Panc1 (cell line): ENCODE data around the gene POLR3B. TPM values are rescaled to one million over a fixed set of nuclear protein-coding genes. Genes with fewer than 3 reads are reported as not detected.

Source experiments
- ATAC-seq: fragments of 200-7000 bp; cut with Tn5 transposase; 2 replicates; pipeline ENCODE4 v1.9.1; 2020; ENCODE audit warnings: mild to moderate bottlenecking, moderate library complexity
- BruUV-seq: library from RNA; stranded (reverse); fragments of 400-500 nt; replicated peaks from 2 replicates; lab custom pipeline; 2021; lab: Mats Ljungman, UMichigan
- CTCF ChIA-PET: fragments of 300-600 bp; sonication (Branson Sonifier 250); formaldehyde crosslinking; loops from one replicate; lab custom pipeline; 2022; ENCODE audit warnings: antibody characterized with exemption; lab: Charles Lee
- POLR2A ChIA-PET: fragments of 300-600 bp; sonication (Branson Sonifier 250); formaldehyde crosslinking; loops from one replicate; lab custom pipeline; 2022; ENCODE audit warnings: antibody characterized with exemption; lab: Charles Lee
- DNase-seq: peaks from one replicate; pipeline ENCODE4 v3.0.0-alpha.2; 2010; ENCODE audit warnings: low read depth, low spot score
- H3K27ac ChIP-seq: 2 replicates; pipeline ENCODE4 v1.5.1; 2011; ENCODE audit warnings: mild to moderate bottlenecking, low read length, inconsistent platforms
- H3K27me3 ChIP-seq: fragments of 200-500 bp; sonication (Bioruptor generic); 2 replicates; pipeline ENCODE4 v1.6.0; 2014; ENCODE audit warnings: low read length, inconsistent platforms; ENCODE audit not compliant: control insufficient read depth, insufficient read depth
- H3K36me3 ChIP-seq: fragments of 200-500 bp; sonication (Bioruptor generic); 2 replicates; pipeline ENCODE4 v1.5.1; 2014; ENCODE audit warnings: inconsistent platforms, mild to moderate bottlenecking, low read length, moderate library complexity; ENCODE audit not compliant: control insufficient read depth, insufficient read depth
- H3K4me1 ChIP-seq: 2 replicates; pipeline ENCODE4 v1.5.1; 2011; ENCODE audit warnings: inconsistent platforms, mild to moderate bottlenecking, low read length, moderate library complexity; ENCODE audit not compliant: control insufficient read depth, insufficient read depth
- H3K4me3 ChIP-seq, 2 experiments: 2 replicates each; pipeline ENCODE4 v1.5.1; 2011 to 2012; ENCODE audit warnings: low read depth in 2 of 2, low read length in 2 of 2, mild to moderate bottlenecking in 2 of 2, inconsistent platforms in 1 of 2, moderate library complexity in 1 of 2
- H3K9me3 ChIP-seq: fragments of 200-500 bp; sonication (Bioruptor generic); 2 replicates; pipeline ENCODE4 v1.5.1; 2014; ENCODE audit warnings: low read depth, mild to moderate bottlenecking, inconsistent platforms, low read length, moderate library complexity; ENCODE audit not compliant: control insufficient read depth, insufficient read depth
- CTCF ChIP-seq: fragments of 450-650 bp; IDR thresholded peaks from 2 replicates; pipeline ENCODE4 v1.5.1; 2017; ENCODE audit warnings: mild to moderate bottlenecking
- POLR2AphosphoS5 ChIP-seq: IDR thresholded peaks from 2 replicates; pipeline ENCODE4 v1.6.1; 2012; ENCODE audit warnings: mild to moderate bottlenecking, low read depth, low read length, moderate library complexity
- REST ChIP-seq, 2 experiments: IDR thresholded peaks; 2 replicates each; pipeline ENCODE4 v1.6.1; 2011 to 2012; ENCODE audit warnings: low read depth in 2 of 2, control low read depth in 1 of 2, low read length in 1 of 2, mild to moderate bottlenecking in 1 of 2, moderate library complexity in 1 of 2; ENCODE audit not compliant: insufficient read depth in 1 of 2
- SIN3A ChIP-seq: IDR thresholded peaks from 2 replicates; pipeline ENCODE4 v1.6.1; 2012; ENCODE audit warnings: low read depth, mild to moderate bottlenecking, low read length, moderate library complexity, borderline replicate concordance; ENCODE audit not compliant: insufficient read depth
- TCF7L2 ChIP-seq: IDR thresholded peaks from 2 replicates; pipeline ENCODE4 v1.6.1; 2011; ENCODE audit warnings: mild to moderate bottlenecking, low read depth, low read length, inconsistent platforms
- in situ Hi-C: cut with HindIII; loops from 2 replicates; pipeline ENCODE4 v1.10.0; 2016; ENCODE audit warnings: low sequenced_read_pairs, low pct_unique_long_range_greater_than_20kb
- intact Hi-C: fragments of 100-400 bp; cut with micrococcal nuclease; formaldehyde crosslinking; loops from one replicate; pipeline ENCODE4 v1.10.0; 2022; ENCODE audit not compliant: unreplicated experiment
- total RNA-seq: library from RNA; stranded (reverse); gene quantifications from one replicate; pipeline ENCODE4 v1.2.1, GENCODE V29; 2021; ENCODE audit not compliant: unreplicated experiment

POLR3B gene
- total RNA-seq, 1 experiment from 2014 or later = 8.2 TPM

GRCh38 chr12:106329231-106329982 is 28.1 kb upstream of the POLR3B start:
- no TSS peak for BruUV-seq
- POLR2A ChIA-PET = no interaction called here
- intact Hi-C loops = no loop called here
- DNase-seq = no peak
- Histone ChIP-seq H3K4me3 (no peak overlapping the region), H3K4me1 (no peaks in the 10 kb centered on the region), H3K36me3 (no peaks in the 10 kb centered on the region), H3K27ac (no peak overlapping the region), H3K9me3 (no peaks in the 10 kb centered on the region), H3K27me3 (peaks cover 7% of the 10 kb centered on the region; the same call in 1 of the 2 replicates)
- CTCF ChIA-PET = no interaction called here
- in situ Hi-C loops = no loop called here
- ATAC-seq = no peak
- TF ChIP-seq CTCF (no peak), TCF7L2 (no peak), SIN3A (no peak), REST (IDR thresholded peaks at IDR 0.05; ENCODE audit: insufficient read depth in 1 of 2, low read depth in 2 of 2, low read length in 1 of 2) (no peak), POLR2AphosphoS5 (no peak)

GRCh38 chr12:106331599-106331998 is 25.9 kb upstream of the POLR3B start:
- CTCF ChIA-PET = no interaction called here

GRCh38 chr12:106332536-106332935 is 25.0 kb upstream of the POLR3B start:
- BruUV-seq = no TSS peak

More at GRCh38 chr12:106331599-106331998, 25.9 kb upstream of the POLR3B start:
- ATAC-seq = no peak
- POLR2A ChIA-PET = no interaction called here
- peaks cover 7% of the 10 kb centered on the region; the same call in 1 of the 2 replicates for H3K27me3 ChIP-seq
- BruUV-seq = no TSS peak
- intact Hi-C loops (no loop called here), in situ Hi-C loops (no loop called here)
- H3K9me3 ChIP-seq = no peaks in the 10 kb centered on the region
- H3K4me1 ChIP-seq = no peaks in the 10 kb centered on the region
- H3K4me3 ChIP-seq = no peak overlapping the region
- TF ChIP-seq POLR2AphosphoS5 = no peak
- H3K36me3 ChIP-seq = no peaks in the 10 kb centered on the region
- no peak for DNase-seq
- H3K27ac ChIP-seq = no peak overlapping the region

More at GRCh38 chr12:106332536-106332935, 25.0 kb upstream of the POLR3B start:
- Histone ChIP-seq H3K4me3 (no peak overlapping the region), H3K4me1 (no peaks in the 10 kb centered on the region), H3K27me3 (peaks cover 7% of the 10 kb centered on the region; the same call in 1 of the 2 replicates), H3K9me3 (no peaks in the 10 kb centered on the region), H3K36me3 (no peaks in the 10 kb centered on the region), H3K27ac (no peak overlapping the region)
- intact Hi-C loops (no loop called here), in situ Hi-C loops (no loop called here)
- POLR2A ChIA-PET = no interaction called here
- no peak for ATAC-seq
- CTCF ChIA-PET = no interaction called here
- TF ChIP-seq SIN3A (no peak), POLR2AphosphoS5 (no peak), TCF7L2 (no peak), CTCF (no peak), REST (IDR thresholded peaks at IDR 0.05; ENCODE audit: insufficient read depth in 1 of 2, low read depth in 2 of 2, low read length in 1 of 2) (no peak)
- no peak for DNase-seq
